Thyroid gland (tissue), 4 donors: Measurements from ENCODE around the gene TNRC18.
"Not testable (repeated sequence)": the region's sequence is repeated elsewhere in the genome, so short reads cannot be mapped to it uniquely, and the experiment has no call there.

Experiments used
- POLR2A ChIP-seq, 2 donors: fragments of 450-650 bp; IDR thresholded peaks; one replicate each; pipeline ENCODE4 v1.6.1; 2017; ENCODE audit warnings: antibody characterized with exemption in 2 of 2, mild to moderate bottlenecking in 2 of 2, moderate library complexity in 1 of 2
- TF ChIP-seq, protein P1 (sequence below), 6 experiments: fragments of 200-600 bp in 3 of 6; fragments of 450-650 bp in 3 of 6; sonication (generic) in 3 of 6; IDR thresholded peaks; one replicate each; pipeline ENCODE4 v1.5.1; 2016 to 2019; ENCODE audit warnings: antibody characterized with exemption in 6 of 6, mild to moderate bottlenecking in 2 of 6, inconsistent platforms in 1 of 6, moderate library complexity in 1 of 6

- TF ChIP-seq, protein P1, sequence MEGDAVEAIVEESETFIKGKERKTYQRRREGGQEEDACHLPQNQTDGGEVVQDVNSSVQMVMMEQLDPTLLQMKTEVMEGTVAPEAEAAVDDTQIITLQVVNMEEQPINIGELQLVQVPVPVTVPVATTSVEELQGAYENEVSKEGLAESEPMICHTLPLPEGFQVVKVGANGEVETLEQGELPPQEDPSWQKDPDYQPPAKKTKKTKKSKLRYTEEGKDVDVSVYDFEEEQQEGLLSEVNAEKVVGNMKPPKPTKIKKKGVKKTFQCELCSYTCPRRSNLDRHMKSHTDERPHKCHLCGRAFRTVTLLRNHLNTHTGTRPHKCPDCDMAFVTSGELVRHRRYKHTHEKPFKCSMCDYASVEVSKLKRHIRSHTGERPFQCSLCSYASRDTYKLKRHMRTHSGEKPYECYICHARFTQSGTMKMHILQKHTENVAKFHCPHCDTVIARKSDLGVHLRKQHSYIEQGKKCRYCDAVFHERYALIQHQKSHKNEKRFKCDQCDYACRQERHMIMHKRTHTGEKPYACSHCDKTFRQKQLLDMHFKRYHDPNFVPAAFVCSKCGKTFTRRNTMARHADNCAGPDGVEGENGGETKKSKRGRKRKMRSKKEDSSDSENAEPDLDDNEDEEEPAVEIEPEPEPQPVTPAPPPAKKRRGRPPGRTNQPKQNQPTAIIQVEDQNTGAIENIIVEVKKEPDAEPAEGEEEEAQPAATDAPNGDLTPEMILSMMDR (IDR thresholded peaks at IDR 0.05): not testable (repeated sequence)
- TF ChIP-seq POLR2A (IDR thresholded peaks at IDR 0.05): not testable (repeated sequence)
Observed at GRCh38 chr7:5281598-5282500, 141.8 kb downstream of the TNRC18 start.
